ENCODE data around the gene CCDC112.

The CCDC112 gene

DNA sequence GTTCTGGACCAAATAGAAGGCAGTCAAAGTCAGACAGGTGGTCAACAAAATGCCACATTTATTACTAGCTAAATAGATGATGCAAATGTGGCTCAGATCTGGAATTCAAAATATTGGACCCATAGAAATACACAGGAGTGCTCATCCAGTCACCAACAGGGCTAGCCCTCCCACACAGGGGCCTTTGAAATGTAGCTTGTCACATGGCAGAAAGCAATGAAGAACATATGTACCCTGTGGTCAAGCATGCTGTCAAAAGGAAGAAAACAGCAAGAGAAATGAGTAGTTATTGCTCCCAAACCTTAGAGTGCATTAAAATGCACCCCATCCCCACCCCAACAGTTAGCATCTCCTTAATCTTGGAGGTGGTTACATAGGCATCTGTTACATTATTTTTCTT lies 20.9 kb upstream of the CCDC112 start:
- FAIRE-seq = no peak

DNA sequence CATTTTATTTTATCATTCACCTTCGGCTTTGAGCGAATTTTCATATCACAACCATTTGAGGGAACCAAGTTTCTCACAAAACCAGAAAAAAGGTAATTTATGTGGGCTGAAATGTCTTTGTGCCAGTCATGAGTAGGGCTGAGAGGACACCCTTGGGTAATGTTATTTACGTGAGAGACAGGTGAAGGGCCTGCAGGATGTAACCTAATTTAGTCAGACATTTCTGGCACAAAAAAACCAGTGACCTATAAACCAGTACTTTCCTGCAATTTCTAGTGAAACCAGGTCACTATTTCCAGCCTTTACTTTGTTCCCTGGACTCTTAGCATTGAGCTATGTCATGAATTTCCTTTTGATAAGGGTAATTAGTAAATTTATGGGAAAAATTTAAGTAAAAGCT lies 17.2 kb upstream of the CCDC112 start:
- no peak for FAIRE-seq

DNA sequence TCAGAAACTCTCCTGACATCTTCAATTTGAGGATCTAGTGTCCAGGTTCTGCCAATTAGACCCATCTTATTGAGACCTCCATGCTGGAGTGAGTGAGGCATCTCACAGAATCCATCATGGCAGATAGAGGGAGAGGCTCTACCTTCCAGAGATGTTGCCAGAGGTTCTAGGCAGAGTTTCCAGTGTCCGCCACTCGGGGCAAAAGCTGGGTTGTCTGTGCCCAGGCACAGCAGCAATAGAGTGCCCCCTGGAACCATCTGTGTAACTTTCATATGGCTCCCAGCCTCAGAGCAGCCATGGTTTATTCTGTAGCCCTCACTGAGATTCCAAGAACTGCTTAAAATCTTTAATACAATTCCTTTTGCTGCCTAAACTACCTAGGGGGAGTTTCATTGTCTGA lies 16.6 kb upstream of the CCDC112 start:
- FAIRE-seq = no peak

DNA sequence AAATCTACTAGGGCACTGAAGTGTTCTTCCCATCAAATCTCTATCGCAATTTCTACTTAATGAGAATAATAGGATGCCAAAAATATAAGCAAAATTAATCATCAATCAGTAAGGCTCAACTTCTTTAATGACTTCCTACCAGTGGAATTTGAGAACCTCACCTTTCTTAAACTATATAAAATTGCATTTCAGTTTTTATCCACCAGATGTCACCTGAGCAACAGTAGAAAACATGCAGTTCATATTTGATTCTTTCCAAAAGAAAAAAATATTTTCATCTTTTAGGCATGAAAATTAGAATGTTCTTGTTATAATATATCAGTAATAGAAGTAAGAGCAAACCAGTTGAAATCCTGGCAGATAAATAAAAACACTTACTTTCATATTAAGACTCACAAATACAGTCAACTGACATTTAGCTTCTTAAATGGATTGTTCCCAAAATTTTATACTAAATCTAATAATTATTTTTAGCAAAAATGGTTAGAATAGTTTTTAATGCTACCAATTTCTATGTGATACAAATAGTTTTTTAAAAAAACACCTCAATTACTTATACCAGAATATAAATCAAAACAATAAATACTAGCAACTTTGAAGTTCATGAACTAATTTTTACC lies 13.4 kb upstream of the CCDC112 start:
- peak; percentile 96 for FAIRE-seq

DNA sequence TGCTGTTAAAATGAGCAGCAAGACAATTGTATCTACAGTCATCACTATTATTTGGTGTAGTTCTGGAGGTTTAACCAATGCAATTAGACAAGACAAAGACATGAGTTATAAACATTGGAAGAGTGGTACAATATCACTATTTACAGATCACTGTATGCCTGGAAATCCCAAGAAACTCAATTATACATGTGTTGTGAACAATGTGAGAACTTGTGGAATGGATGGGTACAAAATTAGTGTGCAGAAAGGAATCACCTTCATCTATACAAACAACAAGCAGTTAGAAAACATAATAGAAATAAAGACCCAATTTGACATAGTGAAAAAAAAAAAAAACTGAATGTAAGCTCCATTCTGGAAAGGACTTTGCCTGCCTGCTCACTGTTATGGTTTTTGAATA lies 12.4 kb upstream of the CCDC112 start:
- FAIRE-seq = no peak

DNA sequence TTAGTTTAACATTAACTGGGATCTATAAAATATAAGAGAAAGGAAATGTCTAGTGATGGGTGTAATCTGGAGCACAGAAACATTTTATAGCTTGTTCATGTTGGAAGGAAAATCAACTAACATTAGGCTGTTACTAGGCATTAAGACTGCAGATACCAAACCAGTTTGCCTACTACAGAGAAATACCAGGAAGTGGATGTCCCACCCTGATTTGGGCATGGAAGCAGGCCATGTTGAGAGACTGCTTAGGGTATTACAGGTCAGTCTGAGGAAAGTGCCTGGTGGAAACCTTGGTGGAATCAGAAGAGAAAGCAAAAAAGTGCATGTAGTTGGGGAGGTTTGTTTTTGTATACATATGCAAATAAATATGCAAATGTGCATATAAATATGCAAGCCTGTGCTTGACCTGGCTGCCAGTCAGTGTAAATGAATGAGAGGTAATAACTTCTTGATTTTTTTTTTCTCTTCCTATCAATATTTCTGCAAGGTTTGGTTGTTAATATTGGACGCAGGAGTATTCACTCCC lies 9.6 kb upstream of the CCDC112 start:
- FAIRE-seq = no peak

DNA sequence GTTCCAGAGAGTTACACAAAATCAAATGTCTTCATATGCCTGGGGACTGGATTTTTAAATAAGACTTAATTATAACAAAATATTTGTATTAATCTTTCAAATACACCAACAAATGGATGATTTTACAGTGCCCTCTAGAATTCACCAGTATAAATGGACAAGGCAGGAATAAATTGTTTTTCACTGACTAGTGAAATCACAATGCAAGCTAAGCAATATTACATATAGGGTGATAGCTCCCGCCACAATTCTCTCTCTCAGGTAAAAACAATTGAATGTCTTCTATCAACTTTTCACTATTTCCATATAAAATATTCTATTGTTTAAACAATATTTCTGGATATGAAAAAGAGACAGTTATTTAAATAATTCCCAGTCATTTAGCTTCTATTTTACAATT lies 8.0 kb upstream of the CCDC112 start:
- FAIRE-seq = no peak

DNA sequence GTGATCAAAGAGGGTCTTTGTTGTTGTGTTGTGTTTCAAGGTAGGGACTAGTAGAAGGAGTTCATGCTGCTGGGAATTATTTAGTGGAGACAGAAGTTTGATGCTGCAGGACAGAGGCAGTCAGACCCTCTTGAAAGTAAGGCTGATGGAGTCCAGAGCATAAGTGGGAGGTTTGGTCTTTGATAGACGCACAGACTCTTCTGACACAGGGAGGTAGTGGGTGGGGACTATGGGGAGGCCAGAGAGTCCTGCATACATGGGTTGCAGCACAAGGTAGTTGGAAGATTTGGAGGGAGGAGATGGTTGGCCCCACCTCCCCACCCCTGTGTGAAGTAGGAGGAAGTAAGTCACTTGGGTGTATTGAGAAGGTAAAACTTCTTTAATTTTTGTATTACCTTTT lies 2.4 kb upstream of the CCDC112 start:
- FAIRE-seq = no peak

DNA sequence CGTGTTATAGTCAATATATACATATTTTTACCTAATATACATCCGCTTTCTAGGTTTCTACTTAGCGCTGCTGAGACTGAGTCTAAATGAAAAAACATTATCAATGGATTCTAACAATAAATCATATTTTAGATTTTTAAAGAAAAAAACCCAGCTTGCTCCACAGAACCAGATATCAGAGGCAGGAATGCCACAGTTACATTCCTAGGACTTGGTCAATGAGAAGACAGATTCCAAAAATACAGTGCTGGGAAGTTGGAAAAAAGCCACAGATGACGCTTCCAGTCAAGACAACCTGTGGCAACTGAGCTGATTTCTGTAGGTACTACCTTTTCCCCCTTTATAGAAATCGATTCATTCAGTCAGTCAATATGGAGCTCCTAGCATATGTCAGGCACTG lies 577 bp upstream of the CCDC112 start:
- FAIRE-seq = no peak

DNA sequence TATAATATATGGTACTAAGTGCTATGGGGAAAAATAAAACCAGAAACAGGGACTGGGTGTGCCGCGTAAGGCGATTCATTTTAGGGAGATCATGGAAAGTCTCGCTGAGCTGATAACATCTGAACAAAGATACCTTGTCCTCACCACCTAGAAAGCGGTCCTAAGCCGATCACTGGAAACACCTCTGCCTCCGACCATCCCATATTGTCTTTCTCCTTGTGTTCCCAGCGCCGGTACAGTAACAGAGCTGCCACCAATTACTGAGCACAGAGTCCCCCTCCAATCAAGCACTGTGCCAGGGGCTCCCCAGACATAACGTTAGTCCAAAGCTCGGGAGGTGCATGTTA lies 704 bp downstream of the CCDC112 start:
- no peak for FAIRE-seq

DNA sequence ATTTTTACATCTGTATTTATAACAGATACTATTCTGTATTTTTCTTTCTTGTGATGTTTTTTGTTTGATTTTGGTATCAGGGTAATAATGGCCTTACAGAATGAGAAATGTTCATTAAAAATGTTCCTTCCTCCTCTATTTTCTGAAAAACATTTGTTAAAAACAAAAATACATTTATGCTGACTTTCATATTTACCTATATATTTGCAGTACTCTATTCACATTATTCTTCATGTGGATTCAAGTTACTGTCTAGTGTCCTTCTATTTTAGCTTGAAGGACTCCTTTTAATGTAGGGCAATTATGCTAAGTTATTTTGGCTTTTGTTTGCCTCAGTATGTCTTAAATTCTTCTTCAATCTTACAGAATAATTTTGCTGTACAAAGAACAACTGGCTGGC lies 5.1 kb downstream of the CCDC112 start:
- FAIRE-seq = no peak

DNA sequence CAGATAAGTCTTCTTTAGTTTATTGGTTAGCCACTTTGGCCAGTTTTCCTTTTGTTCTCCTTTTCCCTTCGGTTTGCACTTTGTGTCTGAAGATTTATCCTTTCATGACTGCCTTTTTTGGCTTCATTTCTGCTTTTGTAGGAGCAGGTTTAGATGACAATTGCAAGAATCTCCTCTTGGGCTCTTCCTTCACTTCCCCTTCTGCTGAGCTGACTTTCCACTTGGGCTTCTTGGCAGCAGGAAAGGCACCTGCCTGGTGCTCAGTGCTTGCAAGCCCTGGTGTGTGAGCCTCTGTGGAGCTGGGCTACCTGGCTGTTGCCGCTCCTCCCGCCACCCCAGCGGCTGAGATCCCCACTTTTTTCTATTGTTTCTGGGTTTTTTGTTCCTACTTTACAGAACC lies 7.3 kb downstream of the CCDC112 start:
- no peak for FAIRE-seq

DNA sequence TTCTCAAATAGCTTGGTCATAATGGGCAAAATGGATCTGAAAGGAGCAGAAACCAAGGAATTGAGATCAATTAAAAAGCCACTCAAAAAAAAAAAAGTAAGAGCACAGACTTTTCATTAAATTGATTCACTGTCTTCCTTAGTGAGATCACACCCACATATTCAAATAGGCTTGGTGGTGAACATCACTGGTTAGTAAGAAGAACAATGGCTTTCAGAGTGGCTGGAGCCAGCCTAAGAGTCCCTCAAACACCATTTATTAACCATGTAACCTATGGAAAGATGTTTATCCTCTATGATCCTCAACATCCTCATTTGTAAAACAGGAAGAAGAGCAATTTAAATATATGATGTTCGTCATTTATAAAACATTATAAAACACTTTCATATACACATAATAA lies 12.4 kb downstream of the CCDC112 start:
- FAIRE-seq = no peak

DNA sequence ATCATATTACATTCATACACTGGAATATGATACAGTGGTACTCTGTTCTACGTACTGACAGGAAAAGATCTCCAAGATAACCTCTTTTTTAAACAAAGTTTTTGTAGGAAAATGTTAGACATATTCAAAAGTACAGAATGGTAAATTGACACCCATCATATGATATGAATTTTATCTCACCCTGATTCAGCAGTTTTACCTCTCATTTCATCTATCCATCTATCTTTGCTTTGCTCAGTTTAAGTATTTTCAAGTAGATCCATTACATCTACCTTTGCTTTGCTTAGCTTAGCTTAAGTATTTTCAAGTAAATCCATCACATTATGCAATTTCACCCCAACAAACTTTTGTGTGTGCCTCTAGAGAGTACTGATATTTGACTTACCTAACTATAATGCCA lies 14.3 kb downstream of the CCDC112 start:
- no peak for FAIRE-seq

DNA sequence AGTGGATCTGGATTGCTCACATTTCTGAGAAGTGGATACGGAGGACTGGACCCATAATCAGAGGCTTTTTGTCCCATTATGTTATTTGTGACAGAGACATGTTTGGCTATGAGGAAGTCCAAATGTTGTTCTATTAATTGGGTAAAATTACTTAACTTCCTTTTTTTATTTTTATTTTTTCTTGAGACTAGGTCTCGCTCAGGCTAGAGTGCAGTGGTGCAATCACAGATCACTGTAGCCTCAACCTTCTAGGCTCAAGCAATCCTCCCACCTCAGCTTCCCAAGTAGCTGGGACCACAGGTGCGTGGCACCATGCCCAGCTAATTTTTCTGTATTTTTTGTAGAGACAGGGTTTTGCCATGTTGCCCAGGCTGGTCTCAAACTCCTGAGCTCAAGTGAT lies 21.9 kb downstream of the CCDC112 start:
- FAIRE-seq = no peak

DNA sequence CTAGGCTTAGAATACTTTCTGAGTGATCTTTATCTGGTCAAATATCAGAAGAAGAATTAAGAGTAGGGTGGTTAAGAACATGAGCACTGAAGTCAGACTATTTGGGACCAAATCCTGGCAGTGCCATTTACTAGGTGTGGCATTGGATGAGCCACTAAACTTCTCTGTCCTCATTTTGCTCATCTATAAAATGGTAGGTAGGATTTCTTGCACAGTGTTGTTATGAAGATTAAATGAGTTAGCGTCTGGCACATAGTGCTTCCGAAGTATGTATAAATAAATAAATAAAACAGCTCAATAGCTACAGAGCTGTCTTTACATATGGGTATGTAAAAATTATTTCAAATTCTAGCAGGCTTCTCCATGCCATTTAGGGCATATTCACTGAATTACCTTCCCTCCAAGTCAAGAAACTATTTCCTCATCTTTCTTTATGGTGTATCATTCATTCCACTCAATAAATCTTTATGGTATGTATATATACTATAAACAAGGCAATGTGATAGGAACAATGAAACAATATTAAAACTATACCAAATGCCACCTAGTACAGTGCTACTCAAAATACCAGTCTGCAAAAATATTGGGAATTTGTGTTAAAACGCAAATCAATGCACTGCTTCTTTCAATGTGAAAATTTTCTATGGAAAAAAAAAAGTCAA lies 24.0 kb downstream of the CCDC112 start:
- FAIRE-seq = no peak

DNA sequence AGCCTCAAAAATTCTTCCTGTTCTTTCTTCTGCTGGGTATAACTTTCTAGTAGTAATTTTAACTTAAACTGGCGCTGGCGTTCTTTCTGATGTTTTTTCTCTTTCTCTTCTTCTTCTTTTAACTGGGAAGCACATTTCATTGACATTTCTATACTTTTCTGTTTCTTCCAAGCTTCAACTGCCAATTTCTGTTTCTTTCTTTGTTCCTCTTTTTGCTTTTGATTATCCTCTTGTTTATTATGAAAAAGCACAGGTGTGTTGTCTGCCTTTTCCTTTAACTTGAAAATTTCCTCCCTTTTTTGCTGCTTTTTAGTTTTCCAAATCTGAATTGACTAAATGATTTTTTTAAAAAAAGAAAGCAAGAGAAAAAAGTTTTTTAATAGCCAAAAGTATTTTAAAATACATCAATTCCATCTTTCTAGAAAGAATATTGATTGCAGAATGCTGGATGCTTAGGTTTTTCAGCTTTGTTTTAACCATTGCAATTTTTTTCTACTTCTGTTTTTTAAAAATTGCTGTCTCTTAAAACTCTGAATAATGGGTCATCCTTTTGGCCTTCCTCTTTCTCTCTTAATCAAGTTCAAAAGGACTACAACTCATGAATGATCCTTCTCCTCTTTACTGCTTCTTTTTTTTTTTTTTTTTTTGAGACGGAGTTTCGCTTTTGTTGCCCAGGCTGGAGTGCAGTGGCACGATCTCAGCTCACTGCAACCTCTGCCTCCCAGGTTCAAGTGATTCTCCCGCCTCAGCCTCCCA lies 25.0 kb downstream of the CCDC112 start:
- no peak for FAIRE-seq

DNA sequence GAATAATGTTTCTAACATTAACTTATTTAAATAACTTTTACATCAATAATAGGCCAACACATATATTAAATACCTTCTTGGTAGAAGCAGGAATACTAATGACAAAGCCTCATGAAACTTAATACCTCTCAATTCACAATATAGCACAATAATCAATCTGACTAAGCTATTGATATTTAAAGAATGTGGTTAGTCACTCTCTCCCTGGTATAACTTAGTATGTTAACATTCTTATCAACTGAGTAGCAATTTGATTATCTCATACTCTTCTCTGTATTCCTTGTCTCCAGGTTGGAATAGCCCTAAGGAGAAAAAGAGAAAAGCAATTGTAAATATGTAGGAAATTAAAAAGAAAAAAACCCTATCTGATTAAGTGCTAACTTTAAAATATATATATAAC lies 28.8 kb downstream of the CCDC112 start:
- FAIRE-seq = no peak

DNA sequence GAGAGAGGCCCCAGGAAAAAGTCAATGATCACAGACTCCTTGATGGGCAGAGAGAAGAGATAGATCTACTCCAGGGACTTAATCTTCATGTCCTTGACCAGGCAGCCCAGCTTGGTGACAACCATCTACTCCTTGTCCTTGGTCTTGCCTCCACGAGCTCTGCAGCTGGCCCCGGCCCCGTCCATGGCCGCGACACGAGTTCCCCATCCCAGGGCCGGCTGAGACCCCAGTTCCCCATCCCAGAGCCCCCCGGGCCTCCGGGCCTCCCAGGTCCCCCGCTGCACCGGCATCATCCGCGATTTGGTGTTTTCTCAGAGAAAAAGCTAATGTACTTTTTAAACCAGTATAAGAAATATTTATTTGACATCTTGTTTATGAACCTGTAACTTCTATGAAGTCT lies 31.2 kb downstream of the CCDC112 start:
- no peak for FAIRE-seq

DNA sequence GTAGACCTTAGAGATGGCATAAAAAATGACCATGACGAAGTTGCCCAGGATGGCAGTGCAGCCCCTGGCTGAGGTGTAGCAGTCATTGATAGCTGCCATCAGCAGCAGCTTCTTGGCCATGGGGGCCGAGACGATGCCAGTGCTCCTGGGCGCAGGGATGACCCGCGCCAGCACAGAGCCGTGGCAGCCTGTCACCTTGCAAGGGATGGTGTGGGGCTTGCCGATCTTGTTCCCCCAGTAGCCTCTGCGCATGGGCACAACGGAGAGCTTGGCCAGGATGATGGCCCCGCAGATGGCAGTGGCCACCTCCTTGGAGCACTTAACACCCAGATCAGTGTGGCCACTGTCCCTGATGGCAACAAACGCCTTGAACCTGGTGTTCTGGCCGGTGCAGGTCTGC lies 31.7 kb downstream of the CCDC112 start:
- no peak for FAIRE-seq

DNA sequence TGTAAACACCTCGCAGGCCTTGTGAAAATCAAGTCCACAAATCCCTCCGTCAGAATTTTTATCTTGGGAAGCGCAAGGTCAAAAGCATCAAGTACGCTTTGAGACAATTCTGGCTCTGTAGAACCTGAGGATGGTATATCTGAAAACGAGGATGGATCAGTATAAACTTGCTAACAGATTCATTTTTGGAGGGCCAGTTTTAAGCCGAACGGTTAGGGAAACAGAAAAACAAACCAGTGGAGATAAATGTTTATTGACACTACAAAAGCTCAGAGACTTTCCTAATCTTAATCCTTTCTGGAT lies 33.4 kb downstream of the CCDC112 start:
- no peak for FAIRE-seq

DNA sequence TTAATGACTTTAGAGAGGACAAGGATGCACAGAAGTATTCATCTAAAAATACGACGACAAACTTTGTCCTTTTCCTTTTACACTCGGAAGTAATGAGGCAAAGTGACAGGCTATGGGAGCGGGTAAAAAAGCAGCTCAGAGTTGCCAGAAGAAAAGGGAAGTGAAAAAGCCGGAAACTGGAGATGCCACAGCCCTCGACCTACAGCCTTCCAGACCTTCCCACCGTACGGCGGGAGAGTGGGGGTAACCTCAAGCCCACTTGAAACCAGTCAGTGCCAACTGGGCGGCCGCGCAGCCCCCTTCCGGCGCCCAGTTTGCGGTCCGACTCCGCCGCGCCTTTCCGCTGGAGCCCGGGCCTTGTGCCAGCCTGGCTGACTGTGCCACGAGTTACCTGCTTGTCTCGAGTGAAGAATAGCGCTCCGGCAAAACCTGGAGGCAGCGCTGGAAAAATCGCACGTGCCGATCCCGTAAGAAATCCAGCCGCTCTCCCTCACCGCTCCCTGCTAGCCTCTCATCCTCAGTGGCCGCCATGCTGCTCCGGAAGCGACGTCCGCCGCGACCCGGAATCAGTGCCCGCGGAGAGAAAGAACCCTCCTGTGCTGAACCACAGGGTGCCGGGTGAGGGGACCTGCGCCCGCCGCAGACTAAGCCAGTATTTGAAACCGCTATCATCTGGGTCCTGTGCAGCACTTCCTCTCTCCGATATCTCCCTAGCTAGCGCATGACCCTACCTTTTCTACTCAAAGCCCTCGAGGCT lies 34.0 kb downstream of the CCDC112 start, which contains the start of gene PGGT1B:
Gene PGGT1B, minus strand, starts transcription at position 557 of the 757 bp plus-strand sequence. Its CDS starts 26 bp downstream, at position 531.
- no peak for FAIRE-seq

DNA sequence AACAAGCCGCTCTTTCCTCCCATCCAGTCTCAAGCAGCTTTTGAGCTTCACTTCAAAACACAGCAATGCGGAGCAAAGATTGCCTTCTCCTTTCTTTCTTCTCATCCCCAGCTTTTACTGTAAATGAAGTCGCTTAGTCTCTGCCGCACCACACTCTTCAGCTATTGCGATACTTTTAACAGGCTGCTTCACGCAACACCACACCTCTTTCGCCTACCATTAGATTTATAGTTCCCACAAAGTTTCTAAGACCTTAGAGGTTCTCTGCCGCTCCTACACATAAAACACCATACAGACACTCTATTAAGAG lies 34.5 kb downstream of the CCDC112 start:
- FAIRE-seq = no peak

DNA sequence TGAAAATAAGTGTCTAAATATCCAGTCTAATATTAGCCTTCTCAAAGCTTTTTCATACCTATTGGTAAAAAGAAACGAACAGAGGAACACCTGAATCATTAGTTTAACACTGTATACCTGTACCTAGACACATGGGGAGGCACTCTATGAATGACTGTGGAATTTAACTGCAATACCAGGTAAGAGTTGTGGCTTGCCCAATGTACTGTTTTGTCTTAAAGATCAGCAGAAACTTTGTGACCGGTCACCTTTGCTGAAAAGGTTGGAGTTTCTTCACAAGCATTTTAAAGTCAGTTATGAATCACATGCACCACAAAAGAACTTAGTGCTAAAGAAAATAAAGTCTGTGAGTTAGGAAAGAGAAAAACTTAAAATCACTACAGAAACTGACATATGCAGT lies 36.2 kb downstream of the CCDC112 start:
- FAIRE-seq = no peak
